ENCODE data around the gene TUT4. TPM values are rescaled to one million over a fixed set of nuclear protein-coding genes. Genes with fewer than 3 reads are reported as not detected.

Gene TUT4
- polyA plus RNA-seq, 3 donors: 4.3 to 24.2 (median 7.6) TPM

DNA sequence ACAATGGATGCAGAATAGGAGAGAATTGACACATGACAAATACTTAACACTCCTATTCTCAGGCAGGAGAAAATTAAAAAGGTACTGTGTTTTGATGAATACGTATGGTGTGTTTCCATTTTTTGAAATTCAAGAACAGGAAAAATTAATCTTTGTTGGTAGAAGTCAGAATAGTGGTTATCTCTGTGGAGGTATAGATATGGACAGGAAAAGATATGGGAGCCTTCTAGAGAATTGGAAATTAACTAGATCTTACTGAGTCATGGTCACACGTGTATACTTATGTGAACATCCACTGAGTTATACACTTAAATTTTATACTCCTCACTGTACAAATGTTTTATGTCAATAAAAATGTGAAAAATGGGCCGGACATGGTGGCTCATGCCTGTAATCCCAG, 9.9 kb upstream of the TUT4 start:
- no peaks in the 10 kb centered on the region for H4K20me1 ChIP-seq (ENCODE audit: insufficient read depth, low read length)
- peaks cover 0 to 9% of the 10 kb centered on the region in 2 donors for H3K4me1 ChIP-seq (ENCODE audit: control insufficient read depth in 1 of 2, insufficient read depth in 2 of 2, low read length in 2 of 2)
- no CpG with 5 or more reads among the region's 3 CpGs for WGBS (ENCODE audit: insufficient coverage)
- no peak overlapping the region for H3K4me3 ChIP-seq (replicated peaks in 1 of 3; ENCODE audit: low read depth in 2 of 3, low read length in 3 of 3)
- peaks cover 7% of the 10 kb centered on the region for H3K4me1 Mint-ChIP-seq
- no peaks in the 10 kb centered on the region for H3K79me2 ChIP-seq (ENCODE audit: insufficient read depth, low read length)
- H3K27ac Mint-ChIP-seq: no peak overlapping the region
- H3K27me3 Mint-ChIP-seq (ENCODE audit: low read depth in 3 of 3): peaks cover under 1 to 4% (median 3%) of the 10 kb centered on the region in 3 donors
- H3K36me3 Mint-ChIP-seq: no peaks in the 10 kb centered on the region
- TF ChIP-seq, protein P1, sequence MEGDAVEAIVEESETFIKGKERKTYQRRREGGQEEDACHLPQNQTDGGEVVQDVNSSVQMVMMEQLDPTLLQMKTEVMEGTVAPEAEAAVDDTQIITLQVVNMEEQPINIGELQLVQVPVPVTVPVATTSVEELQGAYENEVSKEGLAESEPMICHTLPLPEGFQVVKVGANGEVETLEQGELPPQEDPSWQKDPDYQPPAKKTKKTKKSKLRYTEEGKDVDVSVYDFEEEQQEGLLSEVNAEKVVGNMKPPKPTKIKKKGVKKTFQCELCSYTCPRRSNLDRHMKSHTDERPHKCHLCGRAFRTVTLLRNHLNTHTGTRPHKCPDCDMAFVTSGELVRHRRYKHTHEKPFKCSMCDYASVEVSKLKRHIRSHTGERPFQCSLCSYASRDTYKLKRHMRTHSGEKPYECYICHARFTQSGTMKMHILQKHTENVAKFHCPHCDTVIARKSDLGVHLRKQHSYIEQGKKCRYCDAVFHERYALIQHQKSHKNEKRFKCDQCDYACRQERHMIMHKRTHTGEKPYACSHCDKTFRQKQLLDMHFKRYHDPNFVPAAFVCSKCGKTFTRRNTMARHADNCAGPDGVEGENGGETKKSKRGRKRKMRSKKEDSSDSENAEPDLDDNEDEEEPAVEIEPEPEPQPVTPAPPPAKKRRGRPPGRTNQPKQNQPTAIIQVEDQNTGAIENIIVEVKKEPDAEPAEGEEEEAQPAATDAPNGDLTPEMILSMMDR (IDR thresholded peaks at IDR 0.05): no peak
- H3K9me3 ChIP-seq (replicated peaks in 1 of 2; ENCODE audit: control insufficient read depth in 1 of 2, insufficient read depth in 1 of 2, low read length in 2 of 2): no peaks in the 10 kb centered on the region
- H3K9ac ChIP-seq (ENCODE audit: insufficient read depth, low read length, poor library complexity, severe bottlenecking): no peak overlapping the region
- peaks cover 0 to 5% (median 2%) of the 10 kb centered on the region in 7 donors for H3K9me3 Mint-ChIP-seq
- H2AFZ ChIP-seq (ENCODE audit: insufficient read depth, low read depth, low read length, poor library complexity, severe bottlenecking): no peak overlapping the region
- intact Hi-C loops (cut with micrococcal nuclease): no loop called here
- no peak overlapping the region for H3K4me2 ChIP-seq (replicated peaks; ENCODE audit: extremely low read depth, low read length, poor library complexity, severe bottlenecking)
- no peak overlapping the region for H3K27ac ChIP-seq (ENCODE audit: low read depth in 1 of 2, low read length in 2 of 2)
- no peaks in the 10 kb centered on the region for H3K36me3 ChIP-seq (replicated peaks in 1 of 2; ENCODE audit: control insufficient read depth in 1 of 2, insufficient read depth in 2 of 2, low read length in 2 of 2)
- no peak for DNase-seq
- H3K27me3 ChIP-seq (ENCODE audit: control insufficient read depth in 2 of 2, insufficient read depth in 2 of 2, low read length in 2 of 2): no peaks in the 10 kb centered on the region
- no peak overlapping the region for H3K4me3 Mint-ChIP-seq

DNA sequence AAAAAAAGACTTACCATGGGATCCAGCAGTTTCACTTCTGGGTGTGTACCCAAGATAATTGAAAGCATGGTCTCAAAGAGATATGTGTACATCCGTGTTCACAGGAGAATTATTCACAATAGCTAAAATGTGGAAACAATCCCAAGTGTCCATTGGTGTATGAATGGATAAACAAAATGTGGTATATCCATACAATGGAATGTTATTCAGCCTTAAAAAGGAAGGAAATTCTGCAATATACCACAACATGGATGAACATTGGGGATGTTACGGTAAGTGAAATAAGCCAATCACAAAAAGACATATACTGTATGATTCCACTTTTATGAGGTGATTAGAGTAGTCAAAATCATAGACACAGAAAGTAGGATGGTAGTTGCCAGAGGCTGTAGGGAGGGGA, 7.0 kb upstream of the TUT4 start:
- H3K9me3 Mint-ChIP-seq: peaks cover 0 to 2% (median 0%) of the 10 kb centered on the region in 7 donors
- WGBS (ENCODE audit: insufficient coverage): 100% methylated on average over 1 of the region's 2 CpGs
- intact Hi-C loops (cut with micrococcal nuclease): loop anchor here (10.0 kb wide), 3 partner anchors 75 to 155 kb away; partner anchors contain the start of genes SHISAL2A (in 2 of the 2), ORC1 (in 1 of the 2) and PRPF38A (in 1 of the 2)

More for the DNA sequence above, 7.0 kb upstream of the TUT4 start:
- no peak for DNase-seq
- Histone ChIP-seq H3K27me3 (ENCODE audit: control insufficient read depth in 2 of 2, insufficient read depth in 2 of 2, low read length in 2 of 2) (no peaks in the 10 kb centered on the region), H3K4me2 (replicated peaks; ENCODE audit: extremely low read depth, low read length, poor library complexity, severe bottlenecking) (peak overlapping the region; percentile 22), H3K9ac (ENCODE audit: insufficient read depth, low read length, poor library complexity, severe bottlenecking) (no peak overlapping the region), H3K4me1 (ENCODE audit: control insufficient read depth in 1 of 2, insufficient read depth in 2 of 2, low read length in 2 of 2) (peaks cover 0 to 9% of the 10 kb centered on the region in 2 donors), H3K27ac (ENCODE audit: low read depth in 1 of 2, low read length in 2 of 2) (no peak overlapping the region), H3K36me3 (replicated peaks in 1 of 2; ENCODE audit: control insufficient read depth in 1 of 2, insufficient read depth in 2 of 2, low read length in 2 of 2) (no peaks in the 10 kb centered on the region), H3K4me3 (replicated peaks in 1 of 3; ENCODE audit: low read depth in 2 of 3, low read length in 3 of 3) (no peak overlapping the region), H2AFZ (ENCODE audit: insufficient read depth, low read depth, low read length, poor library complexity, severe bottlenecking) (no peak overlapping the region), H3K9me3 (replicated peaks in 1 of 2; ENCODE audit: control insufficient read depth in 1 of 2, insufficient read depth in 1 of 2, low read length in 2 of 2) (no peaks in the 10 kb centered on the region), H4K20me1 (ENCODE audit: insufficient read depth, low read length) (no peaks in the 10 kb centered on the region), H3K79me2 (ENCODE audit: insufficient read depth, low read length) (no peaks in the 10 kb centered on the region)
- no peak overlapping the region for H3K27ac Mint-ChIP-seq
- TF ChIP-seq, protein P1 (IDR thresholded peaks at IDR 0.05): no peak
- no peak overlapping the region for H3K4me3 Mint-ChIP-seq
- no peaks in the 10 kb centered on the region for H3K36me3 Mint-ChIP-seq
- peaks cover 7% of the 10 kb centered on the region for H3K4me1 Mint-ChIP-seq
- peaks cover 0 to 4% (median 2%) of the 10 kb centered on the region in 3 donors for H3K27me3 Mint-ChIP-seq (ENCODE audit: low read depth in 3 of 3)

All from CD14-positive monocyte (primary cell).